ENCODE results near the gene AFTPH.

DNA sequence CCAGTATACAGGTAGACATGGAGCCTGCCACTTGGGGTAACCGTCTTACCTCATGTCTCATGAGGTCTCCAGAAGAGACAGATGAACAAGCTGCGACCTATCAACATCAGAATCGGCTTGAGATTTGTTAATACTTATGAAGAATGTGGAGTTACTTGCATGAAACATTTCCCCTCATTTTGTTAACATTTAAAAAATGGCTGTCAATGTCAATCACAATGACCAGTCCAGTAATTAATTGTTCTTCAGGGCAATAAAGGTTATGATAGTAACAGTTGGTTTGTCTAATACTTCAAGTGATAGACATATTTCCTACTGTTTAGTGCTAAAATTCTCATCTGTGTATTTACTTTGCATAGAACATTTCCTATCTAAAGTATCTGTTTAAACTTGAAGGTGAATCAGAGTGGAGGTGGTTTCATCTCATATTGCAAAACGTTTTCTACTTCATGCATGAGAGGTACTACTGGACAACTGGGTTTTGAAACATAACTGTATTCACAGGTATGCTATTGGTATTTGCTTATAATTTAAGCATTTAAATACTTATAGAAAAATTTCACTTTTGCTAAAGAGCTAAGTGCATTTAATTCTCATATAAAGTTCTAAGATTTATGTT lies 114.5 kb downstream of the AFTPH start:
- TF ChIP-seq CTCF (IDR thresholded peaks at IDR 0.05) (no peak), MAX (IDR thresholded peaks at IDR 0.05) (no peak), MYC (IDR thresholded peaks at IDR 0.05; ENCODE audit: borderline replicate concordance, low read length) (no peak)

Data from A549 (cell line).